HCT116 (cell line): ENCODE measurements around the gene CCNJ. TPM values are rescaled to one million over a fixed set of nuclear protein-coding genes. Genes with fewer than 3 reads are reported as not detected.

Experiments
- ATAC-seq: fragments of 200-7000 bp; cut with Tn5 transposase; 2 replicates; pipeline ENCODE4 v1.9.1; 2020; ENCODE audit warnings: mild to moderate bottlenecking, moderate library complexity
- BruUV-seq: library from RNA; stranded (reverse); fragments of 400-500 nt; replicated peaks from 2 replicates; lab custom pipeline; 2021; lab: Mats Ljungman, UMichigan
- CTCF ChIA-PET: fragments of 300-600 bp; sonication (Branson Sonifier 250); formaldehyde crosslinking; loops from one replicate; lab custom pipeline; 2021; ENCODE audit warnings: antibody characterized with exemption; lab: Charles Lee
- POLR2A ChIA-PET: fragments of 300-600, 350-600 bp; sonication (Branson Sonifier 250); formaldehyde crosslinking; loops from one replicate; lab custom pipeline; 2021; ENCODE audit warnings: antibody characterized with exemption; lab: Charles Lee
- RAD21 ChIA-PET, 2 experiments: fragments of 300-600 bp; sonication (Branson Sonifier 250); formaldehyde crosslinking; loops; one replicate each; lab custom pipeline; 2023; ENCODE audit warnings: low total read pairs in 2 of 2; ENCODE audit not compliant: uncharacterized antibody in 2 of 2, unreplicated experiment in 2 of 2, low non-redundant PET in 1 of 2; lab: Charles Lee
- DNase-seq: peaks from one replicate; pipeline ENCODE4 v3.0.0-alpha.2; 2010; ENCODE audit warnings: low read depth, low spot score
- H2AFZ ChIP-seq: fragments of 200-600 bp; shearing (Covaris generic), sonication (generic); 2 replicates; pipeline ENCODE4 v1.6.1; 2017; ENCODE audit warnings: low read depth, mixed run types, mixed read lengths, antibody characterized with exemption, low read length; ENCODE audit not compliant: poor library complexity, severe bottlenecking
- H3K27ac ChIP-seq: 2 replicates; pipeline ENCODE4 v1.5.1; 2012; ENCODE audit warnings: low read depth, low read length
- H3K27me3 ChIP-seq: fragments of 200-600 bp; sonication (generic); 2 replicates; pipeline ENCODE4 v1.6.1; 2016; ENCODE audit warnings: mixed run types, low read length, mixed read lengths; ENCODE audit not compliant: insufficient read depth
- H3K36me3 ChIP-seq, 2 experiments: fragments of 200-500 bp in 1 of 2; fragments of 200-600 bp in 1 of 2; sonication (Bioruptor generic) in 1 of 2; sonication (generic) in 1 of 2; 2 replicates each; pipeline versions ENCODE4 v1.5.1 to v1.6.1; 2014 to 2016; ENCODE audit warnings: low read length in 2 of 2, inconsistent platforms in 1 of 2, mixed read lengths in 1 of 2, mixed run types in 1 of 2; ENCODE audit not compliant: insufficient read depth in 2 of 2, control insufficient read depth in 1 of 2
- H3K4me1 ChIP-seq, 2 experiments: fragments of 200-600 bp in 1 of 2; sonication (generic) in 1 of 2; 2 replicates each; pipeline versions ENCODE4 v1.5.1 to v1.6.1; 2012 to 2017; ENCODE audit warnings: low read length in 2 of 2, inconsistent platforms in 1 of 2, mild to moderate bottlenecking in 1 of 2, mixed read lengths in 1 of 2, mixed run types in 1 of 2, moderate library complexity in 1 of 2; ENCODE audit not compliant: insufficient read depth in 2 of 2, control insufficient read depth in 1 of 2
- H3K4me2 ChIP-seq: fragments of 200-600 bp; sonication (generic); 2 replicates; pipeline ENCODE4 v1.6.1; 2017; ENCODE audit warnings: mixed run types, low read length, mixed read lengths
- H3K4me3 ChIP-seq, 2 experiments: fragments of 200-600 bp in 1 of 2; sonication (generic) in 1 of 2; replicated peaks in 1 of 2; 2 replicates each; pipeline ENCODE4 v1.5.1; 2011 to 2016; ENCODE audit warnings: low read length in 2 of 2, control low read depth in 1 of 2, low read depth in 1 of 2, mild to moderate bottlenecking in 1 of 2, mixed read lengths in 1 of 2, mixed run types in 1 of 2
- H3K79me2 ChIP-seq: fragments of 200-600 bp; sonication (generic); 2 replicates; pipeline ENCODE4 v1.6.1; 2017; ENCODE audit warnings: mild to moderate bottlenecking, mixed run types, low read length, moderate library complexity, mixed read lengths; ENCODE audit not compliant: insufficient read depth
- H3K9ac ChIP-seq: fragments of 200-600 bp; sonication (generic); 2 replicates; pipeline ENCODE4 v1.6.1; 2016; ENCODE audit warnings: low read length, mixed read lengths
- H3K9me2 ChIP-seq: fragments of 200-600 bp; sonication (generic), shearing (Covaris generic); 2 replicates; pipeline ENCODE4 v1.6.1; 2017; ENCODE audit warnings: mixed run types, mild to moderate bottlenecking, moderate library complexity; ENCODE audit not compliant: insufficient read depth
- H3K9me3 ChIP-seq, 2 experiments: fragments of 200-500 bp in 1 of 2; fragments of 200-600 bp in 1 of 2; sonication (Bioruptor generic) in 1 of 2; sonication (generic) in 1 of 2; 2 replicates each; pipeline ENCODE4 v1.6.1; 2014 to 2017; ENCODE audit warnings: low read length in 2 of 2, mixed read lengths in 2 of 2, inconsistent platforms in 1 of 2, low read depth in 1 of 2, mild to moderate bottlenecking in 1 of 2, mixed run types in 1 of 2, moderate library complexity in 1 of 2; ENCODE audit not compliant: control insufficient read depth in 1 of 2, insufficient read depth in 1 of 2
- H4K20me1 ChIP-seq: fragments of 200-600 bp; sonication (generic), shearing (Covaris generic); 2 replicates; pipeline ENCODE4 v1.6.1; 2017; ENCODE audit warnings: mixed run types, mild to moderate bottlenecking, moderate library complexity; ENCODE audit not compliant: insufficient read depth
- CBX3 ChIP-seq: IDR thresholded peaks from 2 replicates; pipeline ENCODE4 v1.6.1; 2012; ENCODE audit warnings: low read depth
- CEBPB ChIP-seq: IDR thresholded peaks from 2 replicates; pipeline ENCODE4 v1.6.1; 2012; ENCODE audit warnings: low read depth
- EGR1 ChIP-seq: IDR thresholded peaks from 2 replicates; pipeline ENCODE4 v1.6.1; 2012; ENCODE audit warnings: low read depth
- ELF1 ChIP-seq: IDR thresholded peaks from 2 replicates; pipeline ENCODE4 v1.6.1; 2012; ENCODE audit warnings: low read depth, borderline replicate concordance
- EZH2 ChIP-seq: fragments of 200-600 bp; sonication (generic); IDR thresholded peaks from 2 replicates; pipeline ENCODE4 v1.6.1; 2017; ENCODE audit warnings: antibody characterized with exemption, mixed run types
- EZH2phosphoT487 ChIP-seq: fragments of 200-600 bp; IDR thresholded peaks from 2 replicates; pipeline ENCODE4 v1.6.1; 2018; ENCODE audit warnings: antibody characterized with exemption, borderline replicate concordance
- FOSL1 ChIP-seq: IDR thresholded peaks from 2 replicates; pipeline ENCODE4 v1.6.1; 2012; ENCODE audit warnings: low read depth
- POLR2A ChIP-seq: IDR thresholded peaks from 2 replicates; pipeline ENCODE4 v1.7.0; 2011; ENCODE audit warnings: borderline replicate concordance; ENCODE audit not compliant: insufficient read depth, insufficient read length; ENCODE audit errors: extremely low read depth
- RAD21 ChIP-seq: IDR thresholded peaks from 2 replicates; pipeline ENCODE4 v1.6.1; 2012; ENCODE audit warnings: low read depth, mild to moderate bottlenecking
- SIN3A ChIP-seq: IDR thresholded peaks from 2 replicates; pipeline ENCODE4 v1.6.1; 2012; ENCODE audit warnings: low read depth
- SP1 ChIP-seq: IDR thresholded peaks from 2 replicates; pipeline ENCODE4 v1.6.1; 2012; ENCODE audit warnings: low read depth
- SRF ChIP-seq: IDR thresholded peaks from 2 replicates; pipeline ENCODE4 v1.6.1; 2012; ENCODE audit warnings: low read depth
- intact Hi-C: fragments of 100-400 bp; cut with micrococcal nuclease; formaldehyde crosslinking; loops from 2 replicates; pipeline ENCODE4 v1.10.0; 2022
- total RNA-seq: library from RNA; stranded (reverse); gene quantifications from one replicate; pipeline ENCODE4 v1.2.1, GENCODE V29; 2021; ENCODE audit not compliant: unreplicated experiment
- TF ChIP-seq, protein P1 (sequence below): IDR thresholded peaks from 2 replicates; pipeline ENCODE4 v1.6.1; 2011; ENCODE audit warnings: mild to moderate bottlenecking, low read length, moderate library complexity; ENCODE audit not compliant: insufficient replicate concordance; ENCODE audit errors: extremely low read depth
- TF ChIP-seq, protein P2 (sequence below): IDR thresholded peaks from 2 replicates; pipeline ENCODE4 v1.6.1; 2012
- TF ChIP-seq, protein P3 (sequence below), 3 experiments: fragments of 200-600 bp in 1 of 3; sonication (generic) in 1 of 3; IDR thresholded peaks in 2 of 3; conservative IDR thresholded peaks in 1 of 3; 2 replicates each; pipeline ENCODE4 v1.5.1; 2012 to 2017; ENCODE audit warnings: low read depth in 2 of 3, low read length in 2 of 3, antibody characterized with exemption in 1 of 3, borderline replicate concordance in 1 of 3, control low read depth in 1 of 3, mild to moderate bottlenecking in 1 of 3, mixed read lengths in 1 of 3, mixed run types in 1 of 3, moderate library complexity in 1 of 3; ENCODE audit not compliant: insufficient read depth in 1 of 3
- TF ChIP-seq, protein P4 (sequence below): IDR thresholded peaks from 2 replicates; pipeline ENCODE4 v1.6.1; 2012

CCNJ gene
- total RNA-seq, 1 experiment from 2014 or later = 12.2 TPM

DNA sequence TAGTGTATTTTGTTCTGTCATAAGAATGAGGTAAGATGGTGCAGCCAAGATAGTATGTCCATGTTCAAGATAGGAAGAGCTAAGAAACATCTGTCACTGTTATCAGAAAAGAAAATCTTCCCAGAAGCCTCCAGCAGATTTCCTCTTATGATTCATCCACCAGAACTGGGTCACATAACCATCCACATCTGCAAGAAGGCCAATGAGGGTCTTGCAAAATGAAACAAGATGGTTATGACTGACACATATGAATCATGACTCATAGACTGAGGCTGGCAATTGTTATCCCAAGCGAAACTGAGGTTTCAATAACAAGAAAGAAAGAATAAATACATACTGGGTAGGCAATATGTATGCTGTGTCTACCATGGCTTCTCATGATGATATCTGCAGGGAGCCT is 30.3 kb downstream of the CCNJ start:
- Histone ChIP-seq H3K27me3 (no peaks in the 10 kb centered on the region), H3K79me2 (no peaks in the 10 kb centered on the region), H3K4me2 (peak overlapping the region; percentile 48; the same call in 1 of the 2 replicates), H3K4me3 (no peak overlapping the region), H4K20me1 (no peaks in the 10 kb centered on the region)
- DNase-seq = peak; percentile 3
- CTCF ChIA-PET = no interaction called here
- TF ChIP-seq SP1 (no peak), FOSL1 (peak; percentile 36)
- TF ChIP-seq, all 23 proteins: peak for 1
- no TSS peak for BruUV-seq
- H3K9me3 ChIP-seq = no peaks in the 10 kb centered on the region
- peak; percentile 25; the same call in 1 of the 2 replicates for ATAC-seq
- no peak overlapping the region for H3K27ac ChIP-seq
- no peaks in the 10 kb centered on the region for H3K36me3 ChIP-seq
- H3K4me1 ChIP-seq = peaks cover 4 to 30% of the 10 kb centered on the region in 2 experiments; a peak in 3 of 4 replicates
- ChIA-PET RAD21 (no interaction called here), POLR2A (no interaction called here)
- H2AFZ ChIP-seq = no peak overlapping the region
- H3K9me2 ChIP-seq = no peaks in the 10 kb centered on the region
- intact Hi-C loops = no loop called here
- no peak overlapping the region for H3K9ac ChIP-seq

DNA sequence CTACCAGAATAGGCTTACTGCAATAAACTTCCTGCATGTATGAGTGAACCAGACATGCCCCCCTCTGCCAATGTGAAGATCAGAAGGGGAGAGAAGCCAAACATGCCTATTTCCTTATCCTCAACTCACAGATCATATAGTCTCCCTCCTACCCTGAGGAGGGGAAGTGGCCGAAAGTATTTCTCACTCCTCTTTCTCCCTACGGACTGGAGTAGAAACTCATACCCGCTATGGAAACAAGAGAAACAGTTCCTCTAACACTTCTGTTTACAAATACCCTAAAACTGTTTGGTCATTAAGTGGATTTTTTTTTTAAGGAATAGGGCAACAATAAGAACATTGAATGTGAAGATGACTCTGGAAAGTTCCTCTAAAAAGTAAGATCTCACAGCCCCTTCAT is 31.4 kb downstream of the CCNJ start:
- Histone ChIP-seq H3K27ac (no peak overlapping the region), H3K9me3 (no peaks in the 10 kb centered on the region), H2AFZ (no peak overlapping the region), H3K27me3 (no peaks in the 10 kb centered on the region), H4K20me1 (no peaks in the 10 kb centered on the region), H3K9ac (no peak overlapping the region), H3K4me2 (no peak overlapping the region), H3K36me3 (no peaks in the 10 kb centered on the region), H3K4me3 (no peak overlapping the region), H3K79me2 (no peaks in the 10 kb centered on the region), H3K4me1 (peaks cover 4 to 30% of the 10 kb centered on the region in 2 experiments; a peak in 3 of 4 replicates), H3K9me2 (no peaks in the 10 kb centered on the region)
- ATAC-seq (no peak), DNase-seq (no peak)
- RAD21 ChIA-PET = no interaction called here
- intact Hi-C loops = no loop called here
- TF ChIP-seq, protein P1, sequence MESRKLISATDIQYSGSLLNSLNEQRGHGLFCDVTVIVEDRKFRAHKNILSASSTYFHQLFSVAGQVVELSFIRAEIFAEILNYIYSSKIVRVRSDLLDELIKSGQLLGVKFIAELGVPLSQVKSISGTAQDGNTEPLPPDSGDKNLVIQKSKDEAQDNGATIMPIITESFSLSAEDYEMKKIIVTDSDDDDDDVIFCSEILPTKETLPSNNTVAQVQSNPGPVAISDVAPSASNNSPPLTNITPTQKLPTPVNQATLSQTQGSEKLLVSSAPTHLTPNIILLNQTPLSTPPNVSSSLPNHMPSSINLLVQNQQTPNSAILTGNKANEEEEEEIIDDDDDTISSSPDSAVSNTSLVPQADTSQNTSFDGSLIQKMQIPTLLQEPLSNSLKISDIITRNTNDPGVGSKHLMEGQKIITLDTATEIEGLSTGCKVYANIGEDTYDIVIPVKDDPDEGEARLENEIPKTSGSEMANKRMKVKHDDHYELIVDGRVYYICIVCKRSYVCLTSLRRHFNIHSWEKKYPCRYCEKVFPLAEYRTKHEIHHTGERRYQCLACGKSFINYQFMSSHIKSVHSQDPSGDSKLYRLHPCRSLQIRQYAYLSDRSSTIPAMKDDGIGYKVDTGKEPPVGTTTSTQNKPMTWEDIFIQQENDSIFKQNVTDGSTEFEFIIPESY = no peak
- no peak for TF ChIP-seq CEBPB
- no peak for TF ChIP-seq RAD21
- no peak for TF ChIP-seq ELF1
- TF ChIP-seq, protein P2, sequence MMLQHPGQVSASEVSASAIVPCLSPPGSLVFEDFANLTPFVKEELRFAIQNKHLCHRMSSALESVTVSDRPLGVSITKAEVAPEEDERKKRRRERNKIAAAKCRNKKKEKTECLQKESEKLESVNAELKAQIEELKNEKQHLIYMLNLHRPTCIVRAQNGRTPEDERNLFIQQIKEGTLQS = no peak
- TF ChIP-seq SIN3A = no peak
- no peak for TF ChIP-seq FOSL1
- TF ChIP-seq EZH2 = no peak
- TF ChIP-seq, protein P3, sequence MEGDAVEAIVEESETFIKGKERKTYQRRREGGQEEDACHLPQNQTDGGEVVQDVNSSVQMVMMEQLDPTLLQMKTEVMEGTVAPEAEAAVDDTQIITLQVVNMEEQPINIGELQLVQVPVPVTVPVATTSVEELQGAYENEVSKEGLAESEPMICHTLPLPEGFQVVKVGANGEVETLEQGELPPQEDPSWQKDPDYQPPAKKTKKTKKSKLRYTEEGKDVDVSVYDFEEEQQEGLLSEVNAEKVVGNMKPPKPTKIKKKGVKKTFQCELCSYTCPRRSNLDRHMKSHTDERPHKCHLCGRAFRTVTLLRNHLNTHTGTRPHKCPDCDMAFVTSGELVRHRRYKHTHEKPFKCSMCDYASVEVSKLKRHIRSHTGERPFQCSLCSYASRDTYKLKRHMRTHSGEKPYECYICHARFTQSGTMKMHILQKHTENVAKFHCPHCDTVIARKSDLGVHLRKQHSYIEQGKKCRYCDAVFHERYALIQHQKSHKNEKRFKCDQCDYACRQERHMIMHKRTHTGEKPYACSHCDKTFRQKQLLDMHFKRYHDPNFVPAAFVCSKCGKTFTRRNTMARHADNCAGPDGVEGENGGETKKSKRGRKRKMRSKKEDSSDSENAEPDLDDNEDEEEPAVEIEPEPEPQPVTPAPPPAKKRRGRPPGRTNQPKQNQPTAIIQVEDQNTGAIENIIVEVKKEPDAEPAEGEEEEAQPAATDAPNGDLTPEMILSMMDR (IDR thresholded peaks at IDR 0.05 in 2 of 3, conservative IDR thresholded peaks at IDR 0.05 in 1 of 3; ENCODE audit: borderline replicate concordance in 1 of 3, insufficient read depth in 1 of 3, low read depth in 2 of 3, low read length in 2 of 3) = no peak
- TF ChIP-seq, protein P4, sequence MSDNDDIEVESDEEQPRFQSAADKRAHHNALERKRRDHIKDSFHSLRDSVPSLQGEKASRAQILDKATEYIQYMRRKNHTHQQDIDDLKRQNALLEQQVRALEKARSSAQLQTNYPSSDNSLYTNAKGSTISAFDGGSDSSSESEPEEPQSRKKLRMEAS = no peak
- no peak for TF ChIP-seq EZH2phosphoT487
- TF ChIP-seq EGR1 = no peak
- no peak for TF ChIP-seq SRF
- no peak for TF ChIP-seq POLR2A
- no peak for TF ChIP-seq SP1
- no peak for TF ChIP-seq CBX3
- POLR2A ChIA-PET = no interaction called here
- BruUV-seq = no TSS peak
- CTCF ChIA-PET = no interaction called here
